Measurements from ENCODE around the gene IER5. TPM values are rescaled to one million over a fixed set of nuclear protein-coding genes. Genes with fewer than 3 reads are reported as not detected.
A peak's percentile ranks its signal among the peaks of the same experiment; 100 is the strongest.

IER5 gene
- total and polyA plus RNA-seq, 2 of the 13 experiments (the other 11 are each of a cell fraction or from before 2014, with no cell fraction given), result 2.5 to 3.5 TPM

DNA sequence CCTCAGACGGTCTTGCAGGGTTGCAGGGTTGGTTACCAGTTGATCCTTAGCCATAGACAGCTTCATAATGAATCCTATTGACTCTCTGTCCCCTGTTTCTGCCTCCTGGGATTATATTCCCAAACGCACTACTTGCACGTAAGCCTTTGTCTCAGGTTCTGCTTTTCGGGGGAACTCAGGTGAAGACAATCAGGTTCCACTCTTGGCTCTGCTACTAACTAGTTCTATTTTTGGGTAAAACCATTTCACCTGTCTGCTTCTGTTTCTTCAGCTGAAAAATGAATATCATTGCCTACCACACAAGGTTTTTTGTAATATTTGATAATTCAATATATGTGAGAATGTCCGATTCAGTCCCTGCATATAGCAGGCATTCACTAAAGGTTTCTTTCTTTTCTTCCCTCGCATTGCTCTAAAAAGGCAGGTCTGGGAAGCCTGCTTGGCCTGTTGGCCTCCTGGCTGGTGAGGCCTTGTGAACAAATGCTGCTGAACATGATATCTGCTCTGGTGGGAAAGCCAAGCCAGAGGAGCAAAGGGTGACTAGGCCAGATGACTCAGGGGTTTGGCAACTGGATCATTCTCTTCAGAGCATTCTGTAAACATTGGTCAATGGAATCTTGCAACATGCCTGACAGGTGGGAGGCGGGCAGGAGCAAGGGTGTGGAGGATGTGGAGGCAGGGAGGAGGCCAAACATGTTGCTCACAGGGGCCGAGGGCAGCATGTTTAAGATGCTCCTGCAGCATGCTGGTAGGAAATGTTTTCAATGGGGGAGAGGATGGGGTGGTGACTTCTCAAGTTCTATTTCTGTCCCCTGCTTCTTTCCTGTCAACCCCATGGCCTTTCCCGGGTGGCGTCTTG lies 23.8 kb downstream of the IER5 start (continued):
- TF ChIP-seq ZMYM3 (CRISPR knock-in tag; IDR thresholded peaks at IDR 0.05) (peak; percentile 85), ZNF160 (CRISPR knock-in tag; IDR thresholded peaks at IDR 0.05) (peak; percentile 91), HIVEP1 (CRISPR knock-in tag; IDR thresholded peaks at IDR 0.05) (peak; percentile 92), TCF7L2 (IDR thresholded peaks at IDR 0.05; ENCODE audit: low read depth, low read length) (no peak), ZNF563 (CRISPR knock-in tag; IDR thresholded peaks at IDR 0.05) (peak; percentile 85; the same call in 1 of the 2 replicates), ZNF747 (CRISPR knock-in tag; IDR thresholded peaks at IDR 0.05; ENCODE audit: borderline replicate concordance) (peak; percentile 90), CC2D1A (CRISPR knock-in tag; IDR thresholded peaks at IDR 0.05) (no peak), ZNF138 (CRISPR knock-in tag; IDR thresholded peaks at IDR 0.05; ENCODE audit: low read depth) (peak; percentile 49; the same call in 1 of the 2 replicates), EP300 (IDR thresholded peaks at IDR 0.05; ENCODE audit: low read depth in 2 of 2, low read length in 2 of 2) (peak; percentile 81 to 93; a peak in 3 of 4 replicates), EP300 (CRISPR knock-in tag; IDR thresholded peaks at IDR 0.05; ENCODE audit: borderline replicate concordance) (peak; percentile 94), HNRNPLL (IDR thresholded peaks at IDR 0.05; ENCODE audit: low read depth, low read length, poor library complexity, severe bottlenecking) (no peak), LBX2 (CRISPR knock-in tag; IDR thresholded peaks at IDR 0.05; ENCODE audit: borderline replicate concordance) (peak; percentile 47; the same call in 1 of the 2 replicates), BHLHE40 (IDR thresholded peaks at IDR 0.05; ENCODE audit: low read length) (peak; percentile 48; the same call in 1 of the 2 replicates), RFXANK (CRISPR knock-in tag; IDR thresholded peaks at IDR 0.05) (no peak), ZNF468 (CRISPR knock-in tag; IDR thresholded peaks at IDR 0.05) (no peak), ZNF460 (CRISPR knock-in tag; IDR thresholded peaks at IDR 0.05; ENCODE audit: borderline replicate concordance) (peak; percentile 46; the same call in 1 of the 2 replicates), ATF2 (CRISPR knock-in tag; IDR thresholded peaks at IDR 0.05) (peak; percentile 92), NFYC (CRISPR knock-in tag; IDR thresholded peaks at IDR 0.05) (peak; percentile 55), NAIF1 (CRISPR knock-in tag; IDR thresholded peaks at IDR 0.05; ENCODE audit: borderline replicate concordance) (no peak), SMC3 (IDR thresholded peaks at IDR 0.05; ENCODE audit: low read length) (peak; percentile 31), ZNF619 (CRISPR knock-in tag; IDR thresholded peaks at IDR 0.05) (no peak), ZNF75D (CRISPR knock-in tag; IDR thresholded peaks at IDR 0.05; ENCODE audit: borderline replicate concordance) (no peak), U2AF2 (IDR thresholded peaks at IDR 0.05; ENCODE audit: low read depth, low read length) (no peak), ZNF788 (CRISPR knock-in tag; IDR thresholded peaks at IDR 0.05; ENCODE audit: borderline replicate concordance) (peak; percentile 95)
- TF ChIP-seq, protein P1, sequence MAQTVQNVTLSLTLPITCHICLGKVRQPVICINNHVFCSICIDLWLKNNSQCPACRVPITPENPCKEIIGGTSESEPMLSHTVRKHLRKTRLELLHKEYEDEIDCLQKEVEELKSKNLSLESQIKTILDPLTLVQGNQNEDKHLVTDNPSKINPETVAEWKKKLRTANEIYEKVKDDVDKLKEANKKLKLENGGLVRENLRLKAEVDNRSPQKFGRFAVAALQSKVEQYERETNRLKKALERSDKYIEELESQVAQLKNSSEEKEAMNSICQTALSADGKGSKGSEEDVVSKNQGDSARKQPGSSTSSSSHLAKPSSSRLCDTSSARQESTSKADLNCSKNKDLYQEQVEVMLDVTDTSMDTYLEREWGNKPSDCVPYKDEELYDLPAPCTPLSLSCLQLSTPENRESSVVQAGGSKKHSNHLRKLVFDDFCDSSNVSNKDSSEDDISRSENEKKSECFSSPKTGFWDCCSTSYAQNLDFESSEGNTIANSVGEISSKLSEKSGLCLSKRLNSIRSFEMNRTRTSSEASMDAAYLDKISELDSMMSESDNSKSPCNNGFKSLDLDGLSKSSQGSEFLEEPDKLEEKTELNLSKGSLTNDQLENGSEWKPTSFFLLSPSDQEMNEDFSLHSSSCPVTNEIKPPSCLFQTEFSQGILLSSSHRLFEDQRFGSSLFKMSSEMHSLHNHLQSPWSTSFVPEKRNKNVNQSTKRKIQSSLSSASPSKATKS (CRISPR knock-in tag; IDR thresholded peaks at IDR 0.05), result no peak
- TF ChIP-seq, protein P2, sequence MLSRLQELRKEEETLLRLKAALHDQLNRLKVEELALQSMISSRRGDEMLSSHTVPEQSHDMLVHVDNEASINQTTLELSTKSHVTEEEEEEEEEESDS (CRISPR knock-in tag; IDR thresholded peaks at IDR 0.05; ENCODE audit: borderline replicate concordance), result no peak
